Adrenal gland (tissue), 12 donors: ENCODE data around the gene CUX1. TPM values are rescaled to one million over a fixed set of nuclear protein-coding genes. Genes with fewer than 3 reads are reported as not detected.

ENCODE experiments used
- DNase-seq, 7 donors: peaks; one replicate each; pipeline ENCODE4 v3.0.0-alpha.2; 2019 to 2020
- H3K27ac ChIP-seq, 5 donors: fragments of 200-600 bp; sonication (generic) in 4 of 5; 1 replicate in 3 of 5; 2 replicates in 2 of 5; pipeline versions ENCODE4 v1.5.1 to v1.8.0; 2016 to 2020; ENCODE audit warnings: mild to moderate bottlenecking in 1 of 5
- H3K27me3 ChIP-seq: fragments of 200-600 bp; 2 replicates; pipeline ENCODE4 v1.8.0; 2021
- H3K36me3 ChIP-seq, 2 donors: fragments of 200-600 bp; replicated peaks in 1 of 2; 1 replicate in 1 of 2; 2 replicates in 1 of 2; pipeline versions ENCODE4 v1.5.1 to v1.8.0; 2018 to 2022
- H3K4me1 ChIP-seq, 2 donors: fragments of 200-600 bp; replicated peaks in 1 of 2; 1 replicate in 1 of 2; 2 replicates in 1 of 2; pipeline versions ENCODE4 v1.5.1 to v1.8.0; 2018 to 2021
- H3K4me3 ChIP-seq, 4 donors: fragments of 200-600 bp; sonication (generic) in 3 of 4; one replicate each; pipeline ENCODE4 v1.5.1; 2016 to 2018
- H3K9me3 ChIP-seq, 3 donors: fragments of 200-600 bp; sonication (generic) in 1 of 3; replicated peaks in 1 of 3; 1 replicate in 2 of 3; 2 replicates in 1 of 3; pipeline versions ENCODE4 v1.5.1 to v1.8.0; 2016 to 2021
- CTCF ChIP-seq, 6 experiments: fragments of 450-650 bp in 4 of 6; fragments of 200-600 bp in 2 of 6; sonication (generic) in 1 of 6; IDR thresholded peaks; 1 replicate in 5 of 6; 2 replicates in 1 of 6; pipeline versions ENCODE4 v1.5.1 to v1.8.0; 2016 to 2021; ENCODE audit warnings: antibody characterized with exemption in 6 of 6, mild to moderate bottlenecking in 2 of 6, moderate library complexity in 1 of 6
- POLR2A ChIP-seq, 2 donors: fragments of 450-650 bp; IDR thresholded peaks; one replicate each; pipeline ENCODE4 v1.6.1; 2017; ENCODE audit warnings: antibody characterized with exemption in 2 of 2, mild to moderate bottlenecking in 2 of 2, moderate library complexity in 1 of 2
- WGBS, 4 donors: extraction: QIAGEN DNeasy Blood & Tissue Kit in 2 of 4; methylation state at CpG; one replicate each; pipeline versions ENCODE4 v1.1.5 to v1.1.7; 2013 to 2017; 5-methylcytosine and 5-hydroxymethylcytosine counted together
- intact Hi-C, 2 donors: fragments of 100-400 bp; cut with DNase I; formaldehyde crosslinking; loops; one replicate each; pipeline versions ENCODE4 v1.14.1 to v1.15.0; 2022 to 2023
- polyA plus RNA-seq, 3 donors: library from polyadenylated mRNA; stranded (reverse); fragments of 200-250 nt in 2 of 3; fragments of 350-450 nt in 1 of 3; fragmentation: Illumina TruSeq in 1 of 3; extraction: RNeasy Lipid Tissue Mini Kit (QIAGEN cat#74804) in 1 of 3; gene quantifications; one replicate each; pipeline ENCODE4 v1.2.3, GENCODE V29; 2013 to 2014
- total RNA-seq, 9 donors: library from RNA; depleted of rRNA in 4 of 9; stranded (reverse); fragments of >200 nt in 4 of 9; fragments of 120-200 nt in 1 of 9; fragmentation: NEBNext Ultra II Directional in 1 of 9; extraction: Animal tissue kit (Norgen Biotek cat#: 25700) in 1 of 9; gene quantifications; one replicate each; pipeline versions ENCODE4 v1.1.0 to v1.2.4, GENCODE V29; 2013 to 2023
- donor health status: healthy with polysubstance abuse.
- donor health status: Bipolar disorder and iron deficiency.
- donor health status: DM: yes; HTN: yes; CAD: no.
- donor health status: DM: no; HTN: no; CAD: no.
- donor health status: DM: no; HTN: no; CAD: no.
- donor health status: DM: yes; HTN: yes; CAD: no.

Gene CUX1
- total and polyA plus RNA-seq, 12 donors = 17.2 to 72.6 (median 58.3) TPM

- TF ChIP-seq POLR2A (IDR thresholded peaks at IDR 0.05) (no peak), CTCF (IDR thresholded peaks at IDR 0.05) (no peak)
- Histone ChIP-seq H3K9me3 (no peaks in the 10 kb centered on the region), H3K4me1 (no peaks in the 10 kb centered on the region), H3K36me3 (no peaks in the 10 kb centered on the region), H3K27ac (peak overlapping the region in 1 of 5 donors; percentile 42), H3K4me3 (no peak overlapping the region), H3K27me3 (no peaks in the 10 kb centered on the region)
- DNase-seq = peak in 1 of 7 donors; percentile 41
- WGBS, 4 donors = 84 to 92% (median 88%) methylated on average over 24 of the region's 24 CpGs
- intact Hi-C loops = no loop called here
Observed at GRCh38 chr7:102079140-102080018, 262.0 kb downstream of the CUX1 start.

GRCh38 chr7:102080019-102080433 is 262.6 kb downstream of the CUX1 start:
- peak overlapping the region in 1 of 5 donors; percentile 42 for H3K27ac ChIP-seq
- H3K4me3 ChIP-seq = no peak overlapping the region
- intact Hi-C loops = no loop called here
- WGBS, 4 donors = 86 to 94% (median 93%) methylated on average over 17 of the region's 17 CpGs
- H3K4me1 ChIP-seq = no peaks in the 10 kb centered on the region
- H3K9me3 ChIP-seq = peaks cover 0 to 2% (median 0%) of the 10 kb centered on the region in 3 donors
- no peaks in the 10 kb centered on the region for H3K36me3 ChIP-seq
- H3K27me3 ChIP-seq = no peaks in the 10 kb centered on the region
- peak in 1 of 7 donors; percentile 49 for DNase-seq
- no peak for TF ChIP-seq CTCF (IDR thresholded peaks at IDR 0.05)
- no peak for TF ChIP-seq POLR2A (IDR thresholded peaks at IDR 0.05)

- TF ChIP-seq POLR2A (IDR thresholded peaks at IDR 0.05) (no peak), CTCF (IDR thresholded peaks at IDR 0.05) (no peak)
- Histone ChIP-seq H3K9me3 (peaks cover 0 to 7% (median 0%) of the 10 kb centered on the region in 3 donors), H3K27me3 (no peaks in the 10 kb centered on the region), H3K4me3 (no peak overlapping the region), H3K27ac (peak overlapping the region in 1 of 5 donors; percentile 8), H3K36me3 (no peaks in the 10 kb centered on the region), H3K4me1 (no peaks in the 10 kb centered on the region)
- peak in 1 of 7 donors; percentile 60 for DNase-seq
- intact Hi-C loops = no loop called here
- 79 to 85% (median 82%) methylated on average over 24 of the region's 24 CpGs for WGBS, 4 donors
Observed at GRCh38 chr7:102080434-102081243, 263.2 kb downstream of the CUX1 start.

GRCh38 chr7:102081244-102081627 is 263.8 kb downstream of the CUX1 start:
- Histone ChIP-seq H3K27me3 (no peaks in the 10 kb centered on the region), H3K27ac (no peak overlapping the region), H3K4me1 (no peaks in the 10 kb centered on the region), H3K36me3 (no peaks in the 10 kb centered on the region), H3K4me3 (no peak overlapping the region), H3K9me3 (peaks cover 0 to 7% (median 0%) of the 10 kb centered on the region in 3 donors)
- DNase-seq = no peak
- WGBS, 4 donors = 92 to 95% (median 94%) methylated on average over 4 to 9 of the region's 9 CpGs
- no peak for TF ChIP-seq POLR2A (IDR thresholded peaks at IDR 0.05)
- no peak for TF ChIP-seq CTCF (IDR thresholded peaks at IDR 0.05)
- intact Hi-C loops = no loop called here
